CD4-positive, alpha-beta T cell (primary cell): ENCODE measurements around the gene PDCD10. TPM values are rescaled to one million over a fixed set of nuclear protein-coding genes. Genes with fewer than 3 reads are reported as not detected.

Source experiments
- ATAC-seq: fragments of 200-7000 bp; cut with Tn5 transposase; one replicate; pipeline ENCODE4 v1.10.0; 2022; ENCODE audit warnings: mild to moderate bottlenecking; ENCODE audit not compliant: poor library complexity
- CTCF ChIA-PET: fragments of 350-600 bp; sonication (Branson Sonifier 250); formaldehyde crosslinking; loops from one replicate; lab custom pipeline; 2021; ENCODE audit warnings: antibody characterized with exemption, inconsistent platforms; lab: Charles Lee
- POLR2A ChIA-PET: fragments of 350-600 bp; sonication (Branson Sonifier 250); formaldehyde crosslinking; loops from one replicate; lab custom pipeline; 2021; ENCODE audit warnings: antibody characterized with exemption, inconsistent platforms; lab: Charles Lee
- DNase-seq, 14 experiments: peaks; one replicate each; pipeline ENCODE4 v3.0.0-alpha.2; 2013 to 2020; ENCODE audit warnings: mixed read lengths in 2 of 14
- H3K27ac ChIP-seq, 2 donors: one replicate each; pipeline versions ENCODE4 v1.5.1 to v1.7.0; 2013; ENCODE audit warnings: low read length in 2 of 2, low read depth in 1 of 2, mild to moderate bottlenecking in 1 of 2
- H3K27me3 ChIP-seq, 2 experiments: 1 replicate in 1 of 2; 2 replicates in 1 of 2; pipeline versions ENCODE4 v1.6.1 to v1.7.0; 2013; ENCODE audit warnings: low read length in 2 of 2, control low read depth in 1 of 2, mild to moderate bottlenecking in 1 of 2, moderate library complexity in 1 of 2; ENCODE audit not compliant: insufficient read depth in 2 of 2, control insufficient read depth in 1 of 2
- H3K36me3 ChIP-seq: one replicate; pipeline ENCODE4 v1.6.1; 2013; ENCODE audit warnings: low read length, control low read depth; ENCODE audit not compliant: insufficient read depth
- H3K4me1 ChIP-seq: one replicate; pipeline ENCODE4 v1.6.1; 2013; ENCODE audit warnings: low read length, control low read depth; ENCODE audit not compliant: insufficient read depth
- H3K4me3 ChIP-seq: one replicate; pipeline ENCODE4 v1.5.1; 2013; ENCODE audit warnings: mild to moderate bottlenecking, low read length, moderate library complexity
- H3K9me3 ChIP-seq, 2 experiments: 1 replicate in 1 of 2; 2 replicates in 1 of 2; pipeline versions ENCODE4 v1.6.1 to v1.7.0; 2013; ENCODE audit warnings: low read length in 2 of 2, mild to moderate bottlenecking in 2 of 2, control low read depth in 1 of 2, moderate library complexity in 1 of 2; ENCODE audit not compliant: control insufficient read depth in 1 of 2, insufficient read depth in 1 of 2
- H3K27ac Mint-ChIP-seq: one replicate; pipeline ENCODE4 v1.8.0; 2020; ENCODE audit warnings: mixed read lengths
- H3K27me3 Mint-ChIP-seq: one replicate; pipeline ENCODE4 v1.8.0; 2021; ENCODE audit warnings: mixed read lengths
- H3K36me3 Mint-ChIP-seq: one replicate; pipeline ENCODE4 v1.8.0; 2021; ENCODE audit warnings: low read depth, mixed read lengths
- H3K4me1 Mint-ChIP-seq: one replicate; pipeline ENCODE4 v1.8.0; 2021; ENCODE audit warnings: low read depth, mixed read lengths
- H3K4me3 Mint-ChIP-seq: one replicate; pipeline ENCODE4 v1.8.0; 2020; ENCODE audit warnings: mild to moderate bottlenecking, mixed read lengths
- H3K9me3 Mint-ChIP-seq: one replicate; pipeline ENCODE4 v1.8.0; 2020; ENCODE audit warnings: mixed read lengths
- CTCF ChIP-seq: fragments of 200-600 bp; IDR thresholded peaks from one replicate; pipeline ENCODE4 v1.8.0; 2022; ENCODE audit warnings: antibody characterized with exemption, mild to moderate bottlenecking
- intact Hi-C, 2 experiments: fragments of 100-400 bp; cut with DNase I in 1 of 2; cut with micrococcal nuclease in 1 of 2; formaldehyde crosslinking; loops; one replicate each; pipeline versions ENCODE4 v1.15.1 to v1.9.0; 2023 to 2025; cut with DNase I, micrococcal nuclease
- total RNA-seq, 174 experiments: library from RNA in 2 of 174; stranded (reverse) in 2 of 174; gene quantifications; one replicate each; pipeline ENCODE4 v1.2.3 and lab custom pipeline; 2021 to 2026

Gene PDCD10
- total RNA-seq, 2 experiments from 2014 or later, result 19.0 to 22.8 TPM

- Mint-ChIP-seq H3K4me3 (no peak overlapping the region), H3K27me3 (peaks cover 5% of the 10 kb centered on the region), H3K36me3 (no peaks in the 10 kb centered on the region), H3K27ac (no peak overlapping the region), H3K4me1 (peaks cover under 1% of the 10 kb centered on the region), H3K9me3 (peaks cover 4% of the 10 kb centered on the region)
- Histone ChIP-seq H3K36me3 (no peaks in the 10 kb centered on the region), H3K27ac (no peak overlapping the region), H3K4me3 (no peak overlapping the region), H3K9me3 (peaks cover 4 to 5% of the 10 kb centered on the region in 2 experiments), H3K4me1 (no peaks in the 10 kb centered on the region), H3K27me3 (no peaks in the 10 kb centered on the region)
- ChIA-PET CTCF (no interaction called here), POLR2A (no interaction called here)
- DNase-seq (no peak), ATAC-seq (no peak)
- intact Hi-C loops, result no loop called here
- TF ChIP-seq CTCF, result no peak
These were observed 90.1 kb downstream of the PDCD10 start for GRCh38 chr3:167644611-167645010.

Other genes starting within 250 kb of the PDCD10 start
- 1 to 10 TPM in 1 of 2 experiments, under 1 TPM in 1; 0.42 to 1.1 TPM for gene WDR49, start 81.0 kb downstream of the PDCD10 start, total RNA-seq
- under 1 TPM; 0.64 to 0.66 TPM for gene SERPINI1, start 829 bp upstream of the PDCD10 start, total RNA-seq